Endothelial cell of umbilical vein (primary cell): ENCODE data around the gene TXNDC2. TPM values are rescaled to one million over a fixed set of nuclear protein-coding genes. Genes with fewer than 3 reads are reported as not detected.

Experiments used
- BruUV-seq: library from RNA; stranded (reverse); fragments of 400-500 nt; replicated peaks from 2 replicates; lab custom pipeline; 2021; lab: Mats Ljungman, UMichigan
- CTCF ChIA-PET: fragments of 300-600, 350-600 bp; sonication (Branson Sonifier 250); formaldehyde crosslinking; loops from one replicate; lab custom pipeline; 2021; ENCODE audit warnings: antibody characterized with exemption, inconsistent platforms; lab: Charles Lee
- POLR2A ChIA-PET: fragments of 300-600, 350-600 bp; sonication (Branson Sonifier 250); formaldehyde crosslinking; loops from one replicate; lab custom pipeline; 2021; ENCODE audit warnings: antibody characterized with exemption, inconsistent platforms; lab: Charles Lee
- DNase-seq: peaks from one replicate; pipeline ENCODE4 v3.0.0-alpha.2; 2011; ENCODE audit warnings: low read depth, low spot score
- FAIRE-seq: peaks from 2 replicates; lab custom pipeline; 2011; peaks lifted over from hg19 to GRCh38; lab: Jason Lieb, UNC
- H2AFZ ChIP-seq: 2 replicates; pipeline ENCODE4 v1.6.0; 2012; ENCODE audit warnings: low read depth, low read length, control low read depth, inconsistent platforms
- H3K27ac ChIP-seq: 2 replicates; pipeline ENCODE4 v1.5.1; 2011; ENCODE audit warnings: low read depth, mild to moderate bottlenecking, control low read depth, low read length, moderate library complexity; ENCODE audit not compliant: insufficient read depth
- H3K27me3 ChIP-seq, 2 experiments: 2 replicates each; pipeline versions ENCODE4 v1.6.0 to v1.6.1; 2011; ENCODE audit warnings: low read length in 2 of 2, mixed read lengths in 1 of 2; ENCODE audit not compliant: control insufficient read depth in 2 of 2, insufficient read depth in 2 of 2
- H3K36me3 ChIP-seq, 2 experiments: 2 replicates in 1 of 2; 3 replicates in 1 of 2; pipeline ENCODE4 v1.5.1; 2011; ENCODE audit warnings: low read length in 2 of 2, mild to moderate bottlenecking in 1 of 2, moderate library complexity in 1 of 2; ENCODE audit not compliant: control insufficient read depth in 2 of 2, insufficient read depth in 2 of 2; ENCODE audit errors: extremely low read depth in 1 of 2
- H3K4me1 ChIP-seq: 3 replicates; pipeline ENCODE4 v1.5.1; 2011; ENCODE audit warnings: mild to moderate bottlenecking, low read length; ENCODE audit not compliant: control insufficient read depth, insufficient read depth; ENCODE audit errors: extremely low read depth
- H3K4me2 ChIP-seq: 2 replicates; pipeline ENCODE4 v1.6.1; 2011; ENCODE audit warnings: low read length, control low read depth, mixed read lengths; ENCODE audit not compliant: insufficient read depth
- H3K4me3 ChIP-seq, 3 experiments: fragments of 200-600 bp in 1 of 3; sonication (generic), shearing (Covaris generic) in 1 of 3; replicated peaks in 1 of 3; 2 replicates each; pipeline ENCODE4 v1.5.1; 2011 to 2016; ENCODE audit warnings: control low read depth in 3 of 3, low read length in 3 of 3, mild to moderate bottlenecking in 2 of 3, inconsistent platforms in 1 of 3, low read depth in 1 of 3, moderate library complexity in 1 of 3; ENCODE audit not compliant: insufficient read depth in 1 of 3
- H3K79me2 ChIP-seq: 2 replicates; pipeline ENCODE4 v1.6.0; 2012; ENCODE audit warnings: low read length, inconsistent platforms; ENCODE audit not compliant: control insufficient read depth, insufficient read depth
- H3K9ac ChIP-seq: replicated peaks from 2 replicates; pipeline ENCODE3; 2011; ENCODE audit warnings: low read length, control low read depth; ENCODE audit not compliant: insufficient read depth; ENCODE audit errors: extremely low read depth
- H3K9me1 ChIP-seq: replicated peaks from 3 replicates; pipeline ENCODE4 v1.6.0; 2011; ENCODE audit warnings: mild to moderate bottlenecking, low read length; ENCODE audit not compliant: control insufficient read depth, insufficient read depth; ENCODE audit errors: extremely low read depth
- H3K9me3 ChIP-seq: replicated peaks from 2 replicates; pipeline ENCODE4 v1.5.1; 2012; ENCODE audit warnings: low read length, inconsistent platforms; ENCODE audit not compliant: control insufficient read depth, insufficient read depth
- H4K20me1 ChIP-seq: replicated peaks from 2 replicates; pipeline ENCODE3; 2011; ENCODE audit warnings: mild to moderate bottlenecking, low read length; ENCODE audit not compliant: control insufficient read depth, insufficient read depth; ENCODE audit errors: extremely low read depth
- EZH2 ChIP-seq: IDR thresholded peaks from 2 replicates; pipeline ENCODE4 v1.6.1; 2012; ENCODE audit warnings: borderline replicate concordance, low read depth, mild to moderate bottlenecking, moderate library complexity, low read length, inconsistent platforms; ENCODE audit not compliant: severe bottlenecking
- FOS ChIP-seq: IDR thresholded peaks from 2 replicates; pipeline ENCODE4 v1.6.1; 2011; ENCODE audit warnings: mild to moderate bottlenecking, low read length, moderate library complexity, borderline replicate concordance; ENCODE audit not compliant: insufficient read depth
- GATA2 ChIP-seq: IDR thresholded peaks from 2 replicates; pipeline ENCODE4 v1.7.0; 2011; ENCODE audit warnings: low read depth, mild to moderate bottlenecking, moderate library complexity, mixed read lengths, low read length; ENCODE audit not compliant: insufficient read length, insufficient read depth
- JUN ChIP-seq: IDR thresholded peaks from 2 replicates; pipeline ENCODE4 v1.6.1; 2011; ENCODE audit warnings: borderline replicate concordance, low read depth; ENCODE audit not compliant: insufficient read length, insufficient read depth
- MYC ChIP-seq: IDR thresholded peaks from one replicate; pipeline ENCODE4 v1.6.1; 2011; ENCODE audit warnings: mild to moderate bottlenecking, low read depth, low read length
- POLR2A ChIP-seq: IDR thresholded peaks from 2 replicates; pipeline ENCODE4 v1.6.1; 2012; ENCODE audit warnings: low read depth, mild to moderate bottlenecking, control low read depth, low read length
- POLR2AphosphoS5 ChIP-seq: IDR thresholded peaks from 2 replicates; pipeline ENCODE4 v1.6.1; 2012; ENCODE audit warnings: low read depth, mild to moderate bottlenecking, control low read depth, low read length, moderate library complexity; ENCODE audit not compliant: insufficient read depth
- dilution Hi-C: fragments of 300-500 bp; cut with MboI; formaldehyde crosslinking; loops from one replicate; pipeline ENCODE4 v1.15.0; 2019; ENCODE audit warnings: low sequenced_read_pairs; ENCODE audit not compliant: extremely low pct_ligation_motif_present
- intact Hi-C: fragments of 100-400 bp; cut with micrococcal nuclease; formaldehyde crosslinking; loops from one replicate; pipeline ENCODE4 v1.10.0; 2022
- polyA plus RNA-seq, 4 experiments: library from polyadenylated mRNA; depleted of rRNA in 3 of 4; stranded (reverse) in 3 of 4; unstranded in 1 of 4; fragments of >200 nt; gene quantifications; 2 replicates each; pipeline versions ENCODE4 v1.2.1 to v1.2.3, GENCODE V29; 2011 to 2012; ENCODE audit warnings: missing spikeins in 1 of 4
- total RNA-seq: library from RNA; stranded (reverse); gene quantifications from 2 replicates; pipeline ENCODE4 v1.2.3, GENCODE V29; 2021
- TF ChIP-seq, protein P1 (sequence below), 2 donors: IDR thresholded peaks; 1 replicate in 1 of 2; 2 replicates in 1 of 2; pipeline ENCODE4 v1.5.1; 2011; ENCODE audit warnings: low read length in 2 of 2, mild to moderate bottlenecking in 2 of 2, moderate library complexity in 2 of 2, control low read depth in 1 of 2, inconsistent platforms in 1 of 2, low read depth in 1 of 2; ENCODE audit not compliant: insufficient read depth in 1 of 2; ENCODE audit errors: extremely low read depth in 1 of 2
- TF ChIP-seq, protein P2 (sequence below): IDR thresholded peaks from 2 replicates; pipeline ENCODE4 v1.6.1; 2011; ENCODE audit not compliant: insufficient read depth, insufficient read length

TXNDC2 gene
- total and polyA plus RNA-seq, 2 donors (not counting 3 experiments of a cell fraction or from before 2014, with no cell fraction given): 0.12 TPM; not detected in 1

DNA sequence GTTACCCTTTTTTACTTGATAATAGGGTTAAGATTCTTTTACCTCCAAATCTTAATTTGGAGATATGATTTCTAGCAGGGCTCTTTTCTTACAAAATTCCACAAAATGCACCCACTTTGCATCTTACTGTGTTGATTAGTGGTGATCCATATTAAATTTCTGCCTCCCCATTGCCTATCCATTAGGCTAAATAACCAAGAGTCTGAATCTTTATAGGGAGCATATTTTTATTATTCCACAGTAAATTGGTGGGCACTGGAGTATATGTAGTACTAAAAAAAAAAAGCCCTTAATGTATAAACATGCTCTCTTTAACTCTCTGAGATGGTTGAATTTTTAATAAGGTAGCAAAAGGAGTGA is 8.1 kb upstream of the TXNDC2 start:
- Histone ChIP-seq H3K79me2 (no peaks in the 10 kb centered on the region), H3K4me2 (peak overlapping the region; percentile 59), H2AFZ (peak overlapping the region; percentile 83), H3K9me3 (no peaks in the 10 kb centered on the region), H3K27ac (peak overlapping the region; percentile 89), H4K20me1 (no peaks in the 10 kb centered on the region), H3K27me3 (no peaks in the 10 kb centered on the region), H3K36me3 (no peaks in the 10 kb centered on the region), H3K9me1 (no peaks in the 10 kb centered on the region), H3K4me3 (peak overlapping the region in 2 of 3 experiments; percentile 8 to 34), H3K9ac (peak overlapping the region; percentile 73), H3K4me1 (peaks cover 27% of the 10 kb centered on the region)
- dilution Hi-C loops (no loop called here), intact Hi-C loops (loop anchor here (1.0 to 2.0 kb wide), 3 partner anchors 8 to 53 kb away; no protein-coding TSS in a partner anchor)
- no peak for TF ChIP-seq JUN
- TF ChIP-seq GATA2: no peak
- no peak for TF ChIP-seq EZH2
- no peak for TF ChIP-seq POLR2A
- TF ChIP-seq, protein P1, sequence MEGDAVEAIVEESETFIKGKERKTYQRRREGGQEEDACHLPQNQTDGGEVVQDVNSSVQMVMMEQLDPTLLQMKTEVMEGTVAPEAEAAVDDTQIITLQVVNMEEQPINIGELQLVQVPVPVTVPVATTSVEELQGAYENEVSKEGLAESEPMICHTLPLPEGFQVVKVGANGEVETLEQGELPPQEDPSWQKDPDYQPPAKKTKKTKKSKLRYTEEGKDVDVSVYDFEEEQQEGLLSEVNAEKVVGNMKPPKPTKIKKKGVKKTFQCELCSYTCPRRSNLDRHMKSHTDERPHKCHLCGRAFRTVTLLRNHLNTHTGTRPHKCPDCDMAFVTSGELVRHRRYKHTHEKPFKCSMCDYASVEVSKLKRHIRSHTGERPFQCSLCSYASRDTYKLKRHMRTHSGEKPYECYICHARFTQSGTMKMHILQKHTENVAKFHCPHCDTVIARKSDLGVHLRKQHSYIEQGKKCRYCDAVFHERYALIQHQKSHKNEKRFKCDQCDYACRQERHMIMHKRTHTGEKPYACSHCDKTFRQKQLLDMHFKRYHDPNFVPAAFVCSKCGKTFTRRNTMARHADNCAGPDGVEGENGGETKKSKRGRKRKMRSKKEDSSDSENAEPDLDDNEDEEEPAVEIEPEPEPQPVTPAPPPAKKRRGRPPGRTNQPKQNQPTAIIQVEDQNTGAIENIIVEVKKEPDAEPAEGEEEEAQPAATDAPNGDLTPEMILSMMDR (IDR thresholded peaks at IDR 0.05; ENCODE audit: extremely low read depth in 1 of 2, insufficient read depth in 1 of 2, low read depth in 1 of 2, low read length in 2 of 2): no peak
- CTCF ChIA-PET: interaction anchor here (1.6 kb wide), 1 partner anchor 36 kb away, joined by 7 read pairs; the partner anchor contains the start of gene VAPA
- FAIRE-seq (no peak), DNase-seq (no peak)
- BruUV-seq: no TSS peak
- POLR2A ChIA-PET: interaction anchor here (1.4 kb wide), 1 partner anchor 9 kb away, joined by 3 read pairs; no protein-coding TSS in a partner anchor

DNA sequence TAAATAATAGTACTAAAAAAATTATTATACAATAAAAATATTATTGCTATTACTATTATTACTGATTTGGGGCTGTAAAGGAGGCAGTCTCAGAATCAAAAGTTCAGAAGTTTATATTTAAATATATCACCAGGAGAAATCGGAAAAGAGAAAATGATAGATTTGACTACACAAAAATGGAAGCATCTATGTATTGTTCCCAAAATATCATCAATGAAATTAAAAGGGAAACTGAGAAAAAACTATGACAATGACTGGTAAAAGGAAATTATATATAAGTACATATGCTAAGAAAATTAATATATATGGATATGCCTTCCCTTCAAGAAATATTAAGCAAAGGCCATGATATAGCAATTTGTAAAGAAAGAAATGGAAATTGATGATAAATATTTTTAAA is 7.7 kb upstream of the TXNDC2 start:
- FAIRE-seq (no peak), DNase-seq (no peak)
- no TSS peak for BruUV-seq
- Histone ChIP-seq H3K27ac (no peak overlapping the region), H3K9ac (no peak overlapping the region), H3K9me1 (no peaks in the 10 kb centered on the region), H3K4me3 (no peak overlapping the region), H3K4me1 (peaks cover 27% of the 10 kb centered on the region), H3K36me3 (no peaks in the 10 kb centered on the region), H3K27me3 (no peaks in the 10 kb centered on the region), H2AFZ (no peak overlapping the region), H3K9me3 (no peaks in the 10 kb centered on the region), H3K79me2 (no peaks in the 10 kb centered on the region), H3K4me2 (no peak overlapping the region), H4K20me1 (no peaks in the 10 kb centered on the region)
- TF ChIP-seq, protein P1 (IDR thresholded peaks at IDR 0.05; ENCODE audit: extremely low read depth in 1 of 2, insufficient read depth in 1 of 2, low read depth in 1 of 2, low read length in 2 of 2): no peak
- TF ChIP-seq POLR2A: no peak
- TF ChIP-seq POLR2AphosphoS5: no peak
- TF ChIP-seq EZH2: no peak
- TF ChIP-seq, protein P2, sequence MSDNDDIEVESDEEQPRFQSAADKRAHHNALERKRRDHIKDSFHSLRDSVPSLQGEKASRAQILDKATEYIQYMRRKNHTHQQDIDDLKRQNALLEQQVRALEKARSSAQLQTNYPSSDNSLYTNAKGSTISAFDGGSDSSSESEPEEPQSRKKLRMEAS: no peak
- TF ChIP-seq MYC: no peak
- TF ChIP-seq FOS: no peak
- no peak for TF ChIP-seq JUN
- TF ChIP-seq GATA2: no peak
- CTCF ChIA-PET: interaction anchor here (1.6 kb wide), 1 partner anchor 36 kb away, joined by 7 read pairs; the partner anchor contains the start of gene VAPA
- POLR2A ChIA-PET: no interaction called here
- dilution Hi-C loops (no loop called here), intact Hi-C loops (no loop called here)
